Nucleus accumbens (tissue), 56 donors: ENCODE measurements around the gene CATSPER4.

Experiments used
- DNase-seq, 56 donors: peaks; one replicate each; lab custom pipeline; 2025; lab: John Stamatoyannopoulos, UW

CATSPER4 gene

DNA sequence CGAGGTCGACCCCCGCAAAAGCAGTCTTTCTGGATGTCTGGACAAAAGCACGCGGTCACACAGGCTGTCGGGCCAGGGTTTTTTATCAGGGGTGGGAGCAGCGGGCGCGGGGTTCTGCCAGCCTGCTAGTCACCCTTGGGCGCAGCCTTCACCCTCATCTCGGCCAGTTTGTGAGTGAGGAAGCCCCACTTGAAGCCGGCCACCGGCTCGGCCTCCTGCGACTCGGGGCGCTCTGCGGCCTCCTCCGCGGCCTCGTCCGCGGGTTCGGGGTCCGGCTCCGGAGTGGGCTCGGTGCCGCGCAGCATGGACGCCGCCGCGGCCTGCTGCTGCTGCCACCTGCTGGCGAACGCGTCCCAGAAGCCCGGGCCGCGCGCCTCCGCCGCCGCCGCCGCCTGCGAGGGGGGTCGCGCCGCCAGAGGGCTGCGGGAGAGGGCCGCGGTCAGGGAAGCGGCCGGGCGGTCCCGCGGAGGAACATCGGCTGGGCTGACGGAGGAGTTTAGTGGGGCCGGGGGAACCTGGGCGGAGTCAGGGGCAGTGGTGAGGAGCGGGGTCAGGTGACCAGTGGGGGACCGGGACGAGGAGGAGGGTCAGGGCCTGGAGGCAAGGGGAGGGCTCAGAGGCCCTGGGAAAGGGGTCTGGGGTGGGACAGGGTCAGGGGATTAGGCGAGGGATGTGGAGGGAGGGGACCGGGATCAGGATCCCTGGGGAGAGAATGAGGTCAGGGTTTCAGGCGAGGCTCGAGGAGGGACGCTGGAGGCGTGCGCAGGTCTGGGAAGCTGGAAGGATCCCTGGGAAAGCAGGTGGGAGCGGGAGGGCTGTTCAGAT is 26.2 kb upstream of the CATSPER4 start:
- DNase-seq, result peak in 27 of 56 donors; percentile 11 to 63 (median 35)

DNA sequence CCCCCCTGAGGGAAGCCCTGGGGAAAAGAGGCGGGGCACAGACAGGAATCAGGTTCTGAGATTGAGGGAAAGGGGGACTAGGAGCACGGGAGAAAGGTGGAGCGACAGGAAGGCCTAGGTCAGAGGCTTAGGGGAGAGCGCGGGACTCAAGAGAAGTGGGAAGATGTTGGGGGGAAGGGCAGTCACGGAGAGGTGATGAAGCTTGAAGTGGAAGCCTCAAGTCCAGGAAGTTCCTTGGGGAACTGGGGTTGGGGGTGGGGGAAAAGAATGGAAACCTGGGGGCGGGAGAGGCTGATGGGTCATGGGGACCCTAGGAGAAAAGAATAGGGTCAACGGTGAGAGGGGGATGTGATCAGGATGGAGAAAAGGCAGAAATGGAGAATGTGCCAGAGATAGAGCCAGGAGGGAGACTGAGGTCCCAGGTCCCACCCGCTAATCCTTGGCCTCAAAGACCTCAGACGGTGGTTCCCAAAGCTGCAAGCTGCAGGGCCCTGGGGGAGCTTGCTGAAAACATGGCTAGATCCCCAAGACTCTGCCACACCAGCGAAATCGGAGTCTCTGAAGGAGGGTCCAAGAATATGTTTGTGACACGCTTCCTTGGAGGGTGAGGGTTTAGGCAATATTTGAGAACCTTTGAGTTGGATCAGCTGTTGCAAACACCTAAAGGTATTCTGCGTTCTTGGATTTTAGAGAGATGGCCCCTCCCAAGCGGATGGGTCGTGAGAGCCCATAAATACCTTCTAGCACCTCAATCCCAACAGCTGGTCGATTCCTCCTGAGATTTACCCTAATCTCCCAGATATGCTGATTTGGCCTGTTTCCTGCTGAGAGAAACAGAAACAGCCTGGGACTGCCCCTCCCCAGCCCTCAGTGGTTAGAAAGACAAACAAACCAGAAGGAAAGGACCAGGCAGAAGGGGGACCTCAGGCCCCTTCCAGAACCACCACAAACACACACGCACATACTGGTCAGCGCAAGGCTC is 25.2 kb upstream of the CATSPER4 start:
- no peak for DNase-seq

DNA sequence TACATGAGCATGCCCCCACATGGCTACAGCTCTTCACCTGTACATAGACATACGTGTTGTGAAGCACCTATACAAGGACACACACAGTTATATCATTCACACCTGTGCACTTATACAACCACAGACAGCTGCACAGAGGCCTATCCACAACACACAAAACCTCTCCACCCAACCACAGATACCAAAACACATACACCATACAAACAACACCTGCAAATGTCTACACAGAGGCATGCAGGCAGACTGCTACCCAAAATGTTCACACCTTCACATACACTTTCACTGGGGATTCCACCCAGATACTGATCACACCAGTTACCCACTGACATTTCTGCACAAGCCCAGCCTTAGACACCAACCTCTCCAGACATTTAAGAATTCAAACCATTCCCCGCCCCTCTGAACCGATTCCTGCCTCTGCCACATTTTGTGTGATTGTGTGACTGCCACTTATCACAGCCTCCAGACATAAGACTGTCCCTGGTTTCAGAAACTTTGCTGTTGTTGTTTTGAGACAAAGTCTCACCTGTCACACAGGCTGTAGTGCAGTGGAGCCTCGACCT is 23.6 kb upstream of the CATSPER4 start:
- no peak for DNase-seq

DNA sequence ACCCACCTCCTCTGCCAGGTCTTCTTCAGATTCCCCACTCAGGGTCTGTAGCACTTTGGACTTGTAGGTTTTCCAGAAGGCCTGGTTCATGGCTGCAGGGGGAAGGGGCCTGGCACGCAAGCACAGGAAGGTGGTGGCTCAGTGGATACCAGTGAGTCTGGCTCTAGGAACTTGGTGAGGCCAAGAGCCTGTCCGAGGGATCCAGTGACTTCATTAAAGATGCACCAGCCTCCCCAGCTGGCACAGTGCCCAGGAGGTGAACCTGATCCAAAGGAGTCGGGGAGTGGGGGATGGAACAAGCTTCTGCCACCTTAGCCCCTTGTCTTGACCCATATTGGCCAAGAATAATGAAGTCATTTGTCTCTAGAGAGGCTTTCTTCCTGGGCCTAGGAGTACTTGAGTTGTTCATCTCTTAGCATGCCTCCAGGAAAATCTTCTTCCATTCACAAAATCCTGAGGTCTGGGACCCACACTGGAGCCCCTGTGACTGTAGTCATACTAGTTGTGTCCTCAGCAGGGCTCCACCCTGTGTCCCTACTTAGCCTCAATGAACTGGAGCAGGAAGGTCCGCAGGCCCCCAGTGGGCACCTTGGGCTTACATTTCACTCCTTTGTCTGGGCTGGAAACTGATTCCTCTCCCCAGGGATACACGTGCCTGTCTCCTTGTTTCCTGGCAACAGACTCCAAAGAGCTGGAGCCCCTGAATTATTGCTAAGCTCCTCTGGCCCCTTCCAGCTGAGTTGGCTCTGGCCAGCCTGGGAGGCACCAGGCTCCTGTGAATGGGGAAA is 21.8 kb upstream of the CATSPER4 start, which contains the start of gene C1orf232:
Gene C1orf232, minus strand, starts transcription at position 554 of the 788 bp plus-strand sequence. Its CDS starts 464 bp downstream, at position 90.
- DNase-seq, result peak in 5 of 56 donors; percentile 5 to 34 (median 12)

DNA sequence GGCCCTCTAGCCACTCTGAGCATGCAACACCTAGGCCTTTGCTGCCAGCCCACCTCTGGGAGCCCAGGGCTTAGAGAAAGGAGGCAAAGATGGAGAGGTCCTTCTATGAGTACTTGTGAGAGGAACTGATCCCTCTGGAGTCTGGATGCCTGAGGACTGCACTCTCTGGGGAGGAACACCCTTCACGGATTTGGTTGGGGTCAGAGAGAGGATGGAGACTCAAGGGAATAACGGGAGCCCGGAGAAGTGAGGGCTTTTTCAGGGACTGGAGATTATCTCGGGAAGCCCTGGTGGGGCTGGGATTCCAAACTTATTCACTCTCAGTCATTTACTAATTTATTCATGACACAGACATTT is 21.2 kb upstream of the CATSPER4 start:
- DNase-seq, result no peak

DNA sequence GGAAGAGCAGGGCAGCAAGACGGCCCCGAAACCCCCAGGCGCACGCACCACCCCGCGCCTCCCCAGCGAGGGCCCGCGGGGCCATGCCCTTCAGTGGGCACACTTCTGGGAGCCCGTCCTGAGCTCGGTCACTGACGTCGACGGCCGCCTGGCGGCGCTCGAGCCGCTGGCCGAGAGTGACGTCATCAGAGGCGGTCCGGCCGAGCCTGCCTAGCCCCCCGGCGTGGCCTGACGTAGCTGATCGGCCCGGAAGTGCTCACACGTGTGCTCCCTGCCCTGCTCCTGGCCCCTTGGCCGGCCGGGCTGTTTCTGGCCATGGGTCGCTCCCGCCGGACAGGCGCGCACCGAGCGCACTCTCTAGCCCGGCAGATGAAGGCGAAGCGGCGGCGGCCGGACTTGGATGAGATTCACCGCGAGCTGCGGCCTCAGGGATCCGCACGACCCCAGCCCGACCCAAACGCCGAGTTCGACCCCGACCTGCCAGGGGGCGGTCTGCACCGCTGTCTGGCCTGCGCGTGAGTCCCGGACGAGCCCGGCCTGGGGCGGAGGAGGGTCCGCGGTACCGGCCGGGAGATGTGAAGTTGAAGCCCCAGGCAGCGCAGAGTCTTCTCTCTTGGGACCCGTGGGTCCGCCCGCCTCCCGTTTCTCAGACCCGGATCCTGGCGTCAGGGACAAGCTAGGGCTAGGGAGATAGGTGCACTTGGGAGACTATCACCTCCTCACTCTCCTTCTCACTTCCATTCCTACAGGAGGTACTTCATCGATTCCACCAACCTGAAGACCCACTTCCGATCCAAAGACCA is 20.5 kb upstream of the CATSPER4 start, which contains the start of gene ZNF593:
Gene ZNF593, plus strand, starts transcription at position 240 of the 803 bp plus-strand sequence. Its CDS starts 76 bp downstream, at position 316.
- DNase-seq, result peak in 55 of 56 donors; percentile 39 to 94 (median 81)

DNA sequence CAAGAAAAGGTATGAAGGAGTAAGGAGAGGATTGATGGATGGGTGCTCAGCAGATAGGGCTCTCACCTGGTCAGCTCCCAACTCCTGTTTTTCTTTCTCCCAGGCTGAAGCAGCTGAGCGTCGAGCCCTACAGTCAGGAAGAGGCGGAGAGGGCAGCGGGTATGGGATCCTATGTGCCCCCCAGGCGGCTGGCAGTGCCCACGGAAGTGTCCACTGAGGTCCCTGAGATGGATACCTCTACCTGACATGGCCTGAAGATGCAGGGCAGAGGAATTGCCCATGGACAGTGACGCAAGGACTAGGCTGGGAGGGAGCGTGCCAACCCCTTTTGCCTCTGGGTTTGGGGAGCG is 20.0 kb upstream of the CATSPER4 start:
- DNase-seq, result no peak

DNA sequence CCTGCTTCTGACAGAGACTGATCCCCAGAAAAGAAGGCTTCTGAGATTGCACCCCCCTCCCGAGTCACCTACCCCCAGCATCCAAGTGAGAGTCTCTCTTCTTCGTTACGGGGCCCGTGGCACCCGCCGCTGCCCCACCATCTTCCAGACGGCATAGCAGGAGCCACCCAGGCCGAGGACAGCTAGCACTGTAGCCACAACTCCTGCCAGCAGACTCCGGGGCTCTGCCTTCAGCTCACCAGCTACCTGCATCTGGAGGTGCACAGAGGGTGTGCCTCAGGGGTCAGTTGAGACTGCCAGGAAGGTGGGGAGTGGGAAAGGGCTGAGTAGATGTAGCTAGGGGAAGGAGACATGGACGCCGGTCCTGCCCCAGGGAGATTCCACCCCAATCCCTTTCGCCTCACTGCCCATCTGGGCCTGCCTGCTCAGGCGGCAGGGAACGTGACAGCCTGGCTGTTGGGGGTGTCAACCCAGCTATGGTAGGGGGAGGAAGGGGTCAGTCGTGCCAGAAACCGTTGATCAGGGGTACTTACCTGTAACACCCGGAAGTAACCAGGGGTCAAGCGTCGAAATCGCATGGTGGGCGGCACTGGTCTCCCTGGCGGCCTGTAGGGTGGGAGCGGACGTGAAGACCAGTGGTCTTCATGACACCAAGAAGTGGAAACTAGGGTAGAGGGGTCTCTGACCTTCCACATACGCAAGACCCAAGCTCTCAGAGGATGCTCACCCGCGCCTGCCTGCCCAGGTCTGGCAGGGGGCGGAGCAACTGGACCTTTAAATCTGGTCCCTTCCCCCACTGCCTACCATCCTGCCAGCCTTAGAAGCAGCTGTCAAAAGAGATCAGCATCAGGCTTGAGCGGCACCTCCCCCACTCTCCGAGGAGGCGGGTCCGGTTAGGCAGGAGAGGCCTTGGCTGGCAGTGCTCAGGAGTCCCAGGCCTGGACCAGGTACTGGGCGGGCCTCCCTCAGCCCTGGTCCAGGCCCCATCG is 19.0 kb upstream of the CATSPER4 start, which contains the start of gene ZNF593OS:
Gene ZNF593OS, minus strand, starts transcription at position 749 of the 989 bp plus-strand sequence. Its CDS starts 171 bp downstream, at position 578.
- no peak for DNase-seq

DNA sequence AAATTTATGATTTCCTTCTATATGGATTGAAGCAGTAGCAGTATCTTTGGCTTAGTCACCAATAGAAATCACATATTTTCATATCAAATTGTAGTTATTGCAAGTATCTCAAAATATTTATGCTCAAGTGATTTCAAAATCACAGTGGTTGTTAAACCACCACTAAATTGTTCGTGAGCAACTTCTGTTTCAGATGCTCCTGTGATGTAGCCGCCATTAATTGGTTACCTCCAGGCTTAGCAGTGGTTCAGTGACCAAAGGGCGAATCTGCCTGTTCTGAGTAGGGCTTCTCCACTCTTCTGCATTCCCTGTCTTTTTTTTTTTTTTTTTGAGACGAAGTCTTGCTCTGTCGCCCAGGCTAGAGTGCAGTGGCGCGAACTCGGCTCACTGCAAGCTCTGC is 15.1 kb upstream of the CATSPER4 start:
- no peak for DNase-seq

DNA sequence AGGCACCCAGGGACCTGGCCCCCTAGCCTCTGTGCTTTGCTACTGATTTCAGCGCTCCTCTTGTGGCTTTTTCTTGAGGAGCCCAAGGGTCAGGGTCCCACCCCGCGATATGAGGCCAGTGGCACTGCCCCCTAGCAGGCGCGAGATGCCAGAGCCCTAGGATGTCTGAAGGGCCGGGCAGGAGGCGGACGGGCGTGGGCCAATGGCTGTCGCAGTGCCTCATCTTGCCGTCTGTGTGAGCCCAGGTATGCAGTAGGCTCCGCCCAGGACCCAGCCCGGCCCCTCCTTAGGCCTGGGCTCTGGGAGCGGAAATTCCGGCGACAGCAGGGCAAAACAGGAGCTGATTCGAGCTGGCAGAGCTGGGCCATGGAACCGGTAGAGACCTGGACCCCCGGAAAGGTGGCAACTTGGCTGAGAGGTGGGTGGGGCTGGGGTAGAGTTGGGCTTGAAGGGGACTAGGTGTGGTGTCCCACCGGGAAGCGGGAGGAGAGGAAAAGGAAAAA is 13.2 kb upstream of the CATSPER4 start, which contains the start of gene CNKSR1:
Gene CNKSR1, plus strand, starts transcription at position 310 of the 503 bp plus-strand sequence. Its CDS starts 57 bp downstream, at position 367.
- DNase-seq, result no peak

DNA sequence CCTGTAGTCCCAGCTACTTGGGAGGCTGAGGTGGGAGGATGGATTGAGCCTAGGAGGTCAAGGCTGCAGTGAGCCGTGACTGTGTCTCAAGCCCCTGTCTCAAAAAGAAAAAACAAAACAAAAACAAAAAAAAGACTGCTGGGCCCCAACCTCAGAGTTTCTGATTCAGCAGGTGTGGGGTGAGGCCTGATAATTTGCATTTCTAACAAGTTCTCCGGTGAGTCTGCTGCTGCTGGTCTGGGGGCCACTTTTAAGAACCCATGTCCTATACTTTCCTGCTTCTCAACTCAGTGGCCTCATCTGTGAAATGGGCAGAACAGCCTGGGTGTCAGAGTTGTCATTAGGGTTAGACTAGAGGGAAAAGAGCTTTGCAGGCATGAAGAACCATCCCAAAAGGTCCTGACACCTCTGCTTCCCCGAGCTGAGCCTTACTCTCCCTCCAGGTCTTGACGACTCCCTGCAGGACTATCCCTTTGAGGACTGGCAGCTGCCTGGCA is 10.3 kb upstream of the CATSPER4 start:
- DNase-seq, result no peak

DNA sequence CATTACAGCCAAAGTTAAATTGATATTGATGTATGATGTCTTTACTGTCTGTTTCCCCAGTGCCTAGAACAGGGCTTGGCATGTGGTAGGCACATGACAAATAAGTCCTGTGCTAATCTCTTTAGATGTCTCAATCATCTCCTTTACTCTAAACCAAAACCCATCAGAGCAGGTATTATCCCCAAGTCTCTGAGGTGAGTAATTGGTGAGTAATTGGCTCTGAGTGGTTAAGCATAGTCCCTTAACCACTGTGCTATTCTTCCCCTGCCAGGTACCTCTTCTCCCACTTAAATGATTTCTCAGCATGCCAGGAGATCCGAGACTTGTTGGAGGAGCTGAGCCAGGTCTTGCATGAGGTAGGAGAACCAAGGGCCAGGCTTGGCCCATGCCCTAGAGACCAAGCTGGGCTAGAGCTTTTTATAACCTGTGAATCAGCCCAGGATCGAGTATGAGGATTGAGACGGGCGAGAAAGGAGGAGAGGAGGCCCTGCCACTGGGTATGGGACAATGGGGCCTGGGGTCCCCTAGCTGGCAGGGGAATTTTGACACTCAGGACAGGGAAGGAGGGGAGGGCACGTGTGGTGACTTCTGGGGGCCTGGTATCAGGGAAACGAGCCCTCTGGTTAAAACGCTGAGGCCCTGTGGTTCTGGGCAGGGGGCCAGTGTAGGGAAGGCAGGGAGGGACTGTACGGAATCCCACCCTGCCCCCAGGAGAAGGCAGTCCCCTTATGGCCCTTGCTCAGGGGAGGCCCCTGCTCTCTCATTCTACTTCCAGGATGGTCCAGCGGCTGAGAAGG is 8.6 kb upstream of the CATSPER4 start:
- DNase-seq, result no peak

DNA sequence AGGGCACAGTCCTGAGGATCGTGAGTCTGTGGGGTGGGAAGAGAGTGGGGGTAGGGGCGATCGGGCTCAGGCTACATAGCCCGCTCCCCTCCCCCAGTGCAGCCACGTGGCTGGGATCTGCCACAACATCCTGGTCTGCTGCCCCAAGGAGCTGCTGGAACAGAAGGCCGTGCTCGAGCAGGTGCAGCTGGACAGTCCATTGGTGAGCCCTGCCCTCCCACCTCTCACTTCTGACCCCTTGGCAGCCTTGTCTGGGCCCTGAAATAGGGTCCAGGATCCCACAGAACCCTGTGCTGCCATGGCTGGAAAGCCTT is 8.1 kb upstream of the CATSPER4 start:
- DNase-seq, result no peak

DNA sequence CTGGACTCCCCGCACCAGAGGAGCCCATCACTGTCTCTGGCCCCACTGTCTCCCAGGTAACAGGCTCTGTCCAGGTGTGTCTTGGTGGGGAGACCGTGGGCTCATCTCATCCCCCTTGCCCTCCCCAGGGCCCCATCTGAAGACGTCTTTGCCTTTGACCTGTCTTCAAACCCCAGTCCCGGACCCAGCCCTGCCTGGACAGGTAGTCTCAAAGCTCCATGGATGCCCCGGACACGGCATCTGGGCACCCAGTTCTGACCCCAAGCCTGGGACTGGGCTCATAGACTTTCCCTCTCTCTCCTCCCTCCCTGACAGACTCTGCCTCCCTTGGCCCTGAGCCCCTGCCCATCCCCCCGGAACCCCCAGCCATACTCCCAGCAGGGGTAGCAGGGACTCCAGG is 6.3 kb upstream of the CATSPER4 start:
- DNase-seq, result no peak

DNA sequence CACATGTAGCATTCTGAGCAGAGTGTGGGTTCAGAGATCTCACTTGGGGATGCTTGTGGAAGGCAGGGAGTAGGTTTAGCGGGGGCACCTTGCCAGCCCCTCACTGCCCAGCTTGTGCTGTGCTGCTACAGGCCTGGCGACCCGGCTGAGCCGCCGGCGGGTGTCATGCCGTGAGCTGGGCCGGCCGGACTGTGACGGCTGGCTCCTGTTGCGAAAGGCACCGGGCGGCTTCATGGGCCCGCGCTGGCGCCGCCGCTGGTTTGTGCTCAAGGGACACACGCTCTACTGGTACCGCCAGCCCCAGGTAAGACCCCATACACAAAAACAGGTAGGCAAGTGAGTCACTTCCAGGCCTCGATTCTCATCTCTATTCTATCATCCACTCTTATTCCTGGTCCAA is 5.5 kb upstream of the CATSPER4 start:
- DNase-seq, result no peak

DNA sequence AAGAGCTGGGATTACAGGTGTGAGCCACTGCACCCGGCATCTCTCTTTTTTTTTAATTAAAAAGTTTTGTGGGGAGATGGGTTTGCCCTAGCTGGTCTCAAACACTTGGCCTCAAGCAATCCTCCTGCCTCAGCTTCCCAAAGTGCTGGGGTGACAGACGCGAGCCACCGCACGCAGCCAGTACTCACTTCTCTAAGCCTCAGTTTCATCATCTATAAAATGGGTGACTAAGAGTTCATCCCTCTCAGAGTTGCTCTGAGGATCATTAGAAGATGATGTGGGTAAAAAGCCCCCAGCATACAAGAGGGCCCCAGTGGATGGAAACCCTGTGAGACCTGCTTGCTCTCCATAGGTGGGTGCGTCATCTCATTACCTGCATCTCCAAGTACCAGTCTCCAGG is 2.5 kb upstream of the CATSPER4 start:
- DNase-seq, result no peak

DNA sequence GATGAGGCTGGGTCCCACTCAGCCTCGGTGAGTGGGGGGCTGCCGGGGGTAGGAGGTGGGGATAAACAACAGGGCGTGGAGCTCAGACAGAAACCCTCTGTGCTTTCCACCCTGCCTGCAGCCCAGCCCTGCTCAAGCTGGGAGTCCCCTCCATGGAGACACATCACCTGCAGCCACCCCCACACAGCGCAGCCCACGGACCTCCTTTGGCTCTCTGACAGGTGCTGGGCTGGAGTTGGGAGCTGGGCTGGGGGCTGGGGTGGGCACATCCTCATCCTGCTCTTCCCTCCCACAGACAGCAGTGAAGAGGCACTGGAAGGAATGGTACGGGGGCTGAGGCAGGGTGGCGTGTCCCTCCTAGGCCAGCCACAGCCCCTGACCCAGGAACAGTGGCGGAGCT is 1.9 kb upstream of the CATSPER4 start:
- DNase-seq, result peak in 1 of 56 donors; percentile 17
